Adrenal gland (tissue), 12 donors: ENCODE data around the gene FGD5. TPM values are rescaled to one million over a fixed set of nuclear protein-coding genes. Genes with fewer than 3 reads are reported as not detected.

Source experiments
- DNase-seq, 7 donors: peaks; one replicate each; pipeline ENCODE4 v3.0.0-alpha.2; 2019 to 2020
- H3K27ac ChIP-seq, 5 donors: fragments of 200-600 bp; sonication (generic) in 4 of 5; 1 replicate in 3 of 5; 2 replicates in 2 of 5; pipeline versions ENCODE4 v1.5.1 to v1.8.0; 2016 to 2020; ENCODE audit warnings: mild to moderate bottlenecking in 1 of 5
- H3K27me3 ChIP-seq: fragments of 200-600 bp; 2 replicates; pipeline ENCODE4 v1.8.0; 2021
- H3K36me3 ChIP-seq, 2 donors: fragments of 200-600 bp; replicated peaks in 1 of 2; 1 replicate in 1 of 2; 2 replicates in 1 of 2; pipeline versions ENCODE4 v1.5.1 to v1.8.0; 2018 to 2022
- H3K4me1 ChIP-seq, 2 donors: fragments of 200-600 bp; replicated peaks in 1 of 2; 1 replicate in 1 of 2; 2 replicates in 1 of 2; pipeline versions ENCODE4 v1.5.1 to v1.8.0; 2018 to 2021
- H3K4me3 ChIP-seq, 4 donors: fragments of 200-600 bp; sonication (generic) in 3 of 4; one replicate each; pipeline ENCODE4 v1.5.1; 2016 to 2018
- H3K9me3 ChIP-seq, 3 donors: fragments of 200-600 bp; sonication (generic) in 1 of 3; replicated peaks in 1 of 3; 1 replicate in 2 of 3; 2 replicates in 1 of 3; pipeline versions ENCODE4 v1.5.1 to v1.8.0; 2016 to 2021
- POLR2A ChIP-seq, 2 donors: fragments of 450-650 bp; IDR thresholded peaks; one replicate each; pipeline ENCODE4 v1.6.1; 2017; ENCODE audit warnings: antibody characterized with exemption in 2 of 2, mild to moderate bottlenecking in 2 of 2, moderate library complexity in 1 of 2
- WGBS, 4 donors: extraction: QIAGEN DNeasy Blood & Tissue Kit in 2 of 4; methylation state at CpG; one replicate each; pipeline versions ENCODE4 v1.1.5 to v1.1.7; 2013 to 2017; 5-methylcytosine and 5-hydroxymethylcytosine counted together
- intact Hi-C, 2 donors: fragments of 100-400 bp; cut with DNase I; formaldehyde crosslinking; loops; one replicate each; pipeline versions ENCODE4 v1.14.1 to v1.15.0; 2022 to 2023
- polyA plus RNA-seq, 3 donors: library from polyadenylated mRNA; stranded (reverse); fragments of 200-250 nt in 2 of 3; fragments of 350-450 nt in 1 of 3; fragmentation: Illumina TruSeq in 1 of 3; extraction: RNeasy Lipid Tissue Mini Kit (QIAGEN cat#74804) in 1 of 3; gene quantifications; one replicate each; pipeline ENCODE4 v1.2.3, GENCODE V29; 2013 to 2014
- total RNA-seq, 9 donors: library from RNA; depleted of rRNA in 4 of 9; stranded (reverse); fragments of >200 nt in 4 of 9; fragments of 120-200 nt in 1 of 9; fragmentation: NEBNext Ultra II Directional in 1 of 9; extraction: Animal tissue kit (Norgen Biotek cat#: 25700) in 1 of 9; gene quantifications; one replicate each; pipeline versions ENCODE4 v1.1.0 to v1.2.4, GENCODE V29; 2013 to 2023
- TF ChIP-seq, protein P1 (sequence below), 6 experiments: fragments of 450-650 bp in 4 of 6; fragments of 200-600 bp in 2 of 6; sonication (generic) in 1 of 6; IDR thresholded peaks; 1 replicate in 5 of 6; 2 replicates in 1 of 6; pipeline versions ENCODE4 v1.5.1 to v1.8.0; 2016 to 2021; ENCODE audit warnings: antibody characterized with exemption in 6 of 6, mild to moderate bottlenecking in 2 of 6, moderate library complexity in 1 of 6
- donor health status: healthy with polysubstance abuse.
- donor health status: Bipolar disorder and iron deficiency.
- donor health status: DM: yes; HTN: yes; CAD: no.
- donor health status: DM: no; HTN: no; CAD: no.
- donor health status: DM: no; HTN: no; CAD: no.
- donor health status: DM: yes; HTN: yes; CAD: no.

FGD5 gene
- total and polyA plus RNA-seq, 12 donors = 4.9 to 21.4 (median 11.2) TPM

DNA sequence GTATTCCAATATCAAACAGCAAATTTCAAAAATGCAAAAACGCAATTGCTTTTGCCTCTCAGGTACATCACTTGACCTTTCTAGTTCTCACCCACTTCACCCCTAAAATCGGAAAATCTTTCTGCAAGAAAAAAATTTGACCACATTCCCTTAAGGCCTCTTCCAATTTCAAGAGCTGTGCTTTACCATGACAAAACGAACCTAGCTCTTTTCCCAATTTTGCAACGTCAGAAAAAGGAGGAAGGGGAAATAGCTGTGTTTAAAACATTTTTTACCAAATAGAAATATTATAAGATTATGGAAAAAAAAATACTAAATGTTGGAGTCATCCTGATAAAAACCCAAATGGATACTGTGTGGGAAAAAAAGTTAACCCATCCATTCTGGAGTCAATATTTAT is 127.5 kb downstream of the FGD5 start:
- WGBS, 4 donors = 20 to 26% (median 22%) methylated on average over 4 of the region's 4 CpGs
- Histone ChIP-seq H3K36me3 (peaks cover 0 to 17% of the 10 kb centered on the region in 2 donors), H3K9me3 (no peaks in the 10 kb centered on the region), H3K4me3 (peak overlapping the region in 2 of 4 donors; percentile 66 to 100), H3K4me1 (peaks cover 14 to 40% of the 10 kb centered on the region in 2 donors), H3K27ac (peak overlapping the region in 3 of 5 donors; percentile 96 to 99 (median 98)), H3K27me3 (no peaks in the 10 kb centered on the region)
- intact Hi-C loops = loop anchor here in 1 of 2 donors (10.0 kb wide), 1 partner anchor 59 kb away; no protein-coding TSS in a partner anchor
- no peak for DNase-seq
- no peak for TF ChIP-seq POLR2A (IDR thresholded peaks at IDR 0.05)
- TF ChIP-seq, protein P1, sequence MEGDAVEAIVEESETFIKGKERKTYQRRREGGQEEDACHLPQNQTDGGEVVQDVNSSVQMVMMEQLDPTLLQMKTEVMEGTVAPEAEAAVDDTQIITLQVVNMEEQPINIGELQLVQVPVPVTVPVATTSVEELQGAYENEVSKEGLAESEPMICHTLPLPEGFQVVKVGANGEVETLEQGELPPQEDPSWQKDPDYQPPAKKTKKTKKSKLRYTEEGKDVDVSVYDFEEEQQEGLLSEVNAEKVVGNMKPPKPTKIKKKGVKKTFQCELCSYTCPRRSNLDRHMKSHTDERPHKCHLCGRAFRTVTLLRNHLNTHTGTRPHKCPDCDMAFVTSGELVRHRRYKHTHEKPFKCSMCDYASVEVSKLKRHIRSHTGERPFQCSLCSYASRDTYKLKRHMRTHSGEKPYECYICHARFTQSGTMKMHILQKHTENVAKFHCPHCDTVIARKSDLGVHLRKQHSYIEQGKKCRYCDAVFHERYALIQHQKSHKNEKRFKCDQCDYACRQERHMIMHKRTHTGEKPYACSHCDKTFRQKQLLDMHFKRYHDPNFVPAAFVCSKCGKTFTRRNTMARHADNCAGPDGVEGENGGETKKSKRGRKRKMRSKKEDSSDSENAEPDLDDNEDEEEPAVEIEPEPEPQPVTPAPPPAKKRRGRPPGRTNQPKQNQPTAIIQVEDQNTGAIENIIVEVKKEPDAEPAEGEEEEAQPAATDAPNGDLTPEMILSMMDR (IDR thresholded peaks at IDR 0.05) = no peak

GRCh38 chr3:14946739-14947099 is 128.0 kb downstream of the FGD5 start:
- TF ChIP-seq, protein P1 (IDR thresholded peaks at IDR 0.05) = no peak
- TF ChIP-seq POLR2A (IDR thresholded peaks at IDR 0.05) = no peak
- peak overlapping the region; percentile 84 to 99 (median 98) for H3K27ac ChIP-seq
- no peaks in the 10 kb centered on the region for H3K9me3 ChIP-seq
- H3K27me3 ChIP-seq = no peaks in the 10 kb centered on the region
- H3K36me3 ChIP-seq = peaks cover 0 to 17% of the 10 kb centered on the region in 2 donors
- peaks cover 14 to 40% of the 10 kb centered on the region in 2 donors for H3K4me1 ChIP-seq
- intact Hi-C loops = loop anchor here in 1 of 2 donors (10.0 kb wide), 1 partner anchor 58 kb away; no protein-coding TSS in a partner anchor
- DNase-seq = no peak
- H3K4me3 ChIP-seq = peak overlapping the region; percentile 10 to 100 (median 81)
- 0 to 2% (median 1%) methylated on average over 8 of the region's 8 CpGs for WGBS, 4 donors

- Histone ChIP-seq H3K4me1 (peaks cover 14 to 36% of the 10 kb centered on the region in 2 donors), H3K9me3 (no peaks in the 10 kb centered on the region), H3K27ac (peak within 1 kb of the TSS; percentile 96 to 99 (median 99)), H3K4me3 (peak within 1 kb of the TSS; percentile 66 to 100 (median 94)), H3K36me3 (peaks cover 0 to 17% of the 10 kb centered on the region in 2 donors), H3K27me3 (no peaks in the 10 kb centered on the region)
- intact Hi-C loops = loop anchor here in 1 of 2 donors (10.0 kb wide), 1 partner anchor 58 kb away; no protein-coding TSS in a partner anchor
- peak; percentile 84 to 93 (median 89) for DNase-seq
- TF ChIP-seq POLR2A (IDR thresholded peaks at IDR 0.05) = peak; percentile 87 to 91
- TF ChIP-seq, protein P1 (IDR thresholded peaks at IDR 0.05) = no peak
- WGBS, 4 donors = 0 to 2% (median 0%) methylated on average over 11 to 108 of the region's 108 CpGs
These were observed 128.5 kb downstream of the FGD5 start, which contains the start of gene NR2C2 for GRCh38 chr3:14947100-14947885. Gene NR2C2 (plus strand): TSS chr3:14947583. CDS start chr3:15003915, 56,332 bp downstream.

- 0 to 2% (median 0%) methylated on average over 4 to 71 of the region's 79 CpGs for WGBS, 4 donors
- TF ChIP-seq, protein P1 (IDR thresholded peaks at IDR 0.05) = no peak
- no peak for TF ChIP-seq POLR2A (IDR thresholded peaks at IDR 0.05)
- H3K4me1 ChIP-seq = peaks cover 14 to 34% of the 10 kb centered on the region in 2 donors
- H3K9me3 ChIP-seq = no peaks in the 10 kb centered on the region
- H3K27me3 ChIP-seq = no peaks in the 10 kb centered on the region
- H3K36me3 ChIP-seq = peaks cover 0 to 17% of the 10 kb centered on the region in 2 donors
- intact Hi-C loops = loop anchor here in 1 of 2 donors (10.0 kb wide), 1 partner anchor 57 kb away; no protein-coding TSS in a partner anchor
- peak overlapping the region; percentile 96 to 99 (median 99) for H3K27ac ChIP-seq
- H3K4me3 ChIP-seq = peak overlapping the region; percentile 66 to 100 (median 94)
- peak; percentile 97 to 98 (median 98) for DNase-seq
These were observed 129.3 kb downstream of the FGD5 start for GRCh38 chr3:14947886-14948608.
